NOMO-1 (cell line): Measurements from ENCODE around the gene SLC6A1.

Source experiments
- DNase-seq, 2 experiments: peaks; one replicate each; lab custom pipeline; 2025; ENCODE audit not compliant: unreplicated experiment in 2 of 2; lab: John Stamatoyannopoulos, UW

The SLC6A1 gene

GRCh38 chr3:11088831-11089230 is 96.3 kb downstream of the SLC6A1 start:
- DNase-seq = no peak
